HG03175 (cell line): ENCODE results near the gene RABGAP1L.
A peak's percentile ranks its signal among the peaks of the same experiment; 100 is the strongest.
"Not testable (repeated sequence)": the region's sequence is repeated elsewhere in the genome, so short reads cannot be mapped to it uniquely, and the experiment has no call there.

Source experiments
- ATAC-seq: cut with Tn5 transposase; IDR thresholded peaks from one replicate; pipeline ENCODE4 v1.9.1; 2021; ENCODE audit warnings: mild to moderate bottlenecking, moderate library complexity; ENCODE audit not compliant: unreplicated experiment

RABGAP1L gene

DNA sequence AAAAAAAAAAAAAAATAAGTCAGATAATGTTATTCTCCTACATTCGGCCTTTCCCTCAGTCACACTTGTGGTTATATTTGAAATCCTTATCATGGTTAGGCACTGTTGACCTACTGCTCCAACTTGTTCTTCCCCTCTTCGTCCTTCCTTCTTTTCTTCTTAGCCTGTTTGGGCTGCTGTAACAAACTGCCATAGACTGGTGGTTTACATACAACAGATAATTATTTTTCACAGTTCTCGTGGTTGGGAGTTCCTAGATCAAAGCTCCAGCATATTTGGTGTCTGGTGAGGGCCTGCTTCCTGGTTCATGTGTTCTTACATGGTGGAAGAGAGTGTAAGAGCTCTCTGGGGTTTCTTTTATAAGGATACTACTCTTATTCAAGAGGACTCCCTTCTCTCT lies 73.4 kb downstream of the RABGAP1L start:
- no peak for ATAC-seq

DNA sequence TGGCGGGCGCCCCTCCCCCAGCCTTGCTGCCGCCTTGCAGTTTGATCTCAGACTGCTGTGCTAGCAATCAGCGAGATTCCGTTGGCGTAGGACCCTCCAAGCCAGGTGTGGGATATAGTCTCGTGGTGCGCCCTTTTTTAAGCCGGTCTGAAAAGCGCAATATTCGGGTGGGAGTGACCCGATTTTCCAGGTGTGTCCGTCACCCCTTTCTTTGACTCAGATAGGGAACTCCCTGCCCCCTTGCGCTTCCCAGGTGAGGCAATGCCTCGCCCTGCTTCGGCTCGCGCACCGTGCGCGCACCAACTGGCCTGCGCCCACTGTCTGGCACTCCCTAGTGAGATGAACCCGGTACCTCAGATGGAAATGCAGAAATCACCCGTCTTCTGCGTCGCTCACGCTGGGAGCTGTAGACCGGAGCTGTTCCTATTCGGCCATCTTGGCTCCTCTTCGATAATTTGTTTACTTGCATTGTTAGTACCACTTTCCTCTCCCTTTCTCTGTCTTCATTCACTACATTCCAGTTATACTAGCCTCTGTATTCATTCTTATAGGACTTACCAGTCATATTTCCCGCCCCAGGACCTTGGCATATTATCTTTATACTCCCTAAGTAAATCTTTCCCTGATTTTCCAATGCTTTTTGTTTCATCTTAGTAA lies 79.7 kb downstream of the RABGAP1L start:
- not testable (repeated sequence) for ATAC-seq

DNA sequence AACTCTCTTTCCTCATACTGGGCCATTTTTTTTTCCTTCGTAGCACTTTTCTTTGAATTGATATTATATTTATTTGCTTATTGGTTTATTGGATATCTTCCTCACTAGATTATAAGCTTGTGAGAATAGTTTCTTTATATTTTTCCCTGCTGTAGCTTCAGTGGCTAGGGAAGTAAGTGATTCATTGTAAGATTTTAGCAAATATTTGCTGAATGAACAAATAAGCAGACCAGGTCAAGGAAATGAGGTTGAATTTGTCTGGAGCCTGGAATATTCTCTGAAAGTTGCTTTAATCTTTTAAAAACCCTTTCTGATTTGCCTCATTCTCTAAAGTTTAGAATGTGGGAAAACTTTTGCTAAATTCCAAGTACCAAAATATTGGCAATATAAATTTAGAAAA lies 80.2 kb downstream of the RABGAP1L start:
- ATAC-seq, result no peak

DNA sequence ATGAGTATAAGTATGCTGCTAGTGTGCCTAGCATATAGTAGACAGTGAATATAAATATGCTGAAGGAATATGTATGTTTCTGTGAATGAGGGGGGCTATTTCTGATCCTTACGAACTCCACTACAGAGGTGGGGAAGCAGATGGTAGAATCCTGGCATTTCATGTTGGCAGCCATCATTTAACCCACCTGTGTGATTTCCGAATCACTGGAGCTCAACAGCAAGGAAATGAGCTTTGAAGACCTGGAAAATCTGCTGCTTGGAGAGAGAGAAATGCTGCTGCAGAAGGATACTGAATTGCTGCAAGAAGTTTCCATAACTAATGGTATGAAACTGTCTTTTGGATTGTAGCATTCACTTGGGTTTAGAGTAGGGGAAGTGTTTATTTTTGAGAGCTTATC lies 83.5 kb downstream of the RABGAP1L start:
- ATAC-seq, result no peak

DNA sequence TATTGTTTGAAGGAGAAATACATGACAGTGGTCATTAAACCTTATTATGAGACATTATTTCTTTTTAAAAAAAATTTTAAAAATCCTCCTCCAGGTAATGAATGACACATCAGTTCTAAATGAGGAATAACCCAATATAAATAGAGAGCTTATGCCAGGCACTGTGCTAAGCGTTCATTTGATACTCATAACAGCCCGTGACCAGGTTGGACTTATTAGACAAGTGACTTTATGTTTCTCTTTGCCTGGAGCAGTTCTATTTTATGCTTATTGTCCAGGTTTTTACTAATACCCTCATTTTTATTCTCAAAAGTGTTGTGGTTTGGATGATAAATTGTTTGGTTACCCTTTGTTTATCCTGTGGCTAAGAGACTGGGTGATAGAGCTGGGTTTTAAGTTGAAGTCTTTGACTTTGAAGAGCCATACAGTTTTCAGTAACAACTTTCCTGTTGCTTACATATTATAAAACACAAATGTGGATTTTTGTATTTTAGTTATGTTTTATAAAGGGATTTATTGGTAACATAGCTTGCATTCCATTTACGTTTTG lies 84.2 kb downstream of the RABGAP1L start:
- no peak for ATAC-seq

DNA sequence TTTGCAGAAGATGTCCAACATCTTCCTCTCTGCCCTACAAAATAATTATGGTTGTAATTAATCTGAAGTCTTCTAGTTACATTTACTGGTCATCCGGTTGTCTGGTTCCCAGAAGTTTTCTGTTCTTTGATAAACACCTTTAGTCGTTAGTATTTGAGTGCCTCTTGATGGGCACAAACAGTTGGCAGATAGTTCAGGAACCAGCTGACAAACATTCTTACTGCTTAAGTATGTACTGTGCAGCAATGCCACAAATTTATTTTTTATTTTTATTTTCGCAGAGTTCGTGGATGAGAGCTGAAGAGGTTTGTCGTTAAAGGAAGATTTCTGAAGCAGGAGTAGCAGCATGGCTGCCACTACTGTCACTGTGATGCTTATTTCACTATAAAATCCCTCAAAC lies 84.7 kb downstream of the RABGAP1L start:
- no peak for ATAC-seq

DNA sequence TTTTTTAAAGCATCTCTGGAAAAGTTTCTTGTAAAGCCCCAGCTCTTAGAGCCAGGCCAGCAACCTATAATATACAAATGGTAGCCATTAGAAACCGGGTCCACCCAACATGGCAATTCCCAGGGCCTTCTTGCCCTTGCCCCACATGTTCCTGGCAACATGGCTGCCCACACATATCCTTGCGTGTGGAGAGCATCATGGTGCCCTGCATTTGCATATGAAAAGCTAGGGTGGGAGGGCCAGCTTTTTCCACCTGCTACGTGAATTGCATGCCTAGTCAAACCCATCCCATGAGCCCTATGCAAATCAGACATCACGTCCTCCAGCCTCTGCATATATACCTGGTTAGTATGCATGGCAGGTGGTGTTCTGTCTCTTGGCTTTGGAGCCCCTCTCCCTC lies 88.2 kb downstream of the RABGAP1L start:
- no peak for ATAC-seq

DNA sequence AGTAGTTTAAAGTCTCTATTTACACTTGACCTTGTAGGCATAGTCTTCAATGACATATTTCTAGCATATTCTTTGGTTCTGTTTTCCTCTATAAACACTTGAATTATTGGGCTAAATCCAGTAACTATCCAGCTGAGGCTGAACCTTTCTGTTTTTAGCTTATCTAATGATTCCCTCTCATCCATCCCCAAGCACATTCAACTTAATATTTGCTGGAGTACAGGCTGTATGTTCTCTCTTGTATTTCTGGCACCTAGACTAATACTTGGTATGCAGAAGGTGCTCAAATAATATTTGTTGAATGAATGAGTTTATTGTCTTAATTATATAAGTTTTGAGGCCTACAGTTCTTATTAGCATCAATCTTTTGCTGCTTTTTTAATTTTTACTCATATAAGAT lies 88.7 kb downstream of the RABGAP1L start:
- no peak for ATAC-seq

DNA sequence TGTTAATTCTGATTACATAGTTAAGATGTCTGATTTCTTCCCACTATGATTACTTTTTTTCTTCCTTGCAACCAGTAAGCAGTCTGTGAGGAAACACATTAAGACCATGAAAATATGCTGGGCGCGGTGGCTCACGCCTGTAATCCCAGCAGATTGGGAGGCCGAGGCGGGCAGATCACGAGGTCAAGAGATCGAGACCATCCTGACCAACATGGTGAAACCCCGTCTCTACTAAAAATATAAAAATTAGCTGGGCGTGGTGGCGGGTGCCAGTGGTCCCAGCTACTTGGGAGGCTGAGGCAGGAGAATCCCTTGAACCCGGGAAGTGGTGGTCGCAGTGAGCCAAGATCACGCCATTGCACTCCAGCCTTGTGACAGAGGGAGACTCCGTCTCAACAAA lies 97.1 kb downstream of the RABGAP1L start:
- ATAC-seq, result not testable (repeated sequence)

DNA sequence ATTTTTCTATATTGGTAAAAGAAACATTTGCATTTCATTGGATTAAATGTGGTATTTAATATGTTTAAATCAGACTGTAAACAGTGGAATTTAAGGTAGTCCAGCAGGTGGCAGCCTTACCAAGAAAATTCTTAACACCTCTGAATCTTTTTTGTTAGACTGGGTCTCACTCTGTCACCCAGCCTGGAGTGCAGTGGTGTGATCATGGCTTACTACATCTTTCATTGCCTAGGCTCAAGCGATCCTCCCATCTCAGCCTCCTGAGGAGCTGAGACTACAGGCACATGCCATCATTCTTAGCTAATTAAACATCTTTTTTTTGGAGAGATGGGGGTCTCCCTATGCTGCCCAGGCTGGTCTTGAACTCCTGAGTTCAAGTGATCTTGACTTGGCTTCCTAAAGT lies 98.8 kb downstream of the RABGAP1L start:
- no peak for ATAC-seq

DNA sequence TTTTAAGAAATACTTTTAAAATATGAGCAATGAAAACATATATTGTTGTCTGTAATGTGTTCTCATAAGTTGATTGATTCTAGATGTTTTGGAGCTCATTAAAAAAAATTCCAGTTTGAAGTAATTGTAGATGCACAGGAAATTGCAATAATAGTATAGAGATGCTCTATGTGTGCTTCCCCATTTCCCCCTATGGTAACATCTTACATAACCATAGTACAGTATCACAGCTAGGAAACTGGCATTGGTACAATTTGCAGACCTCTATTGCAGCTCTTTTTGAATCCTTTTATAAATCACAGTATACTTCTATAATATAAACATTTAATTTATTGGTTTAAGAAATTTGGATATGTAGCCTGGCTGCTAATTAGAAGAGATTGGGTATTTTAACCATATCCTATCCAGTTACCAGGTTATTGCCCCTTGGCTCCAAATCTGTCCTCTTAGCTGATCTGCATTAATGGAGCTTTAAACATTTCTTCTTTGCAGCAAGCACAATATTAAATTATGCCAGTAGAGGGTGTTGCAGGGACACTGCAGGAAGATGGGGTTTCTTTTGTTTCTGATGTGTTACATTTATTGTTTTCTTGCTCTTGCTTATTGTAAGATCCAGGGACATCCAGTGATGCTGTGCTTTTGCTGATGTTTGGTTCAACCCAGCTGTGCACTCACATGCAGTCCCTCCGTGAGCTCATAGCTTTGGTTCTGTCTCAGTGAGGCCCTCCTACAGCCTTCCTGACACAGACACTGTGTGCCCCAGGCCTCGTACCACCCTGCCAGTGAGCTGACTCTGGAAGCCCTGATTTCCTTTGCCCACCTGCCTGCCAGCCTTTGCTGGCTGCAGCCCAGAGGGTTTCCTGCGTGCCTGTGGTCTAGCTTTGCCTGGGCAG lies 103.3 kb downstream of the RABGAP1L start:
- no peak for ATAC-seq

DNA sequence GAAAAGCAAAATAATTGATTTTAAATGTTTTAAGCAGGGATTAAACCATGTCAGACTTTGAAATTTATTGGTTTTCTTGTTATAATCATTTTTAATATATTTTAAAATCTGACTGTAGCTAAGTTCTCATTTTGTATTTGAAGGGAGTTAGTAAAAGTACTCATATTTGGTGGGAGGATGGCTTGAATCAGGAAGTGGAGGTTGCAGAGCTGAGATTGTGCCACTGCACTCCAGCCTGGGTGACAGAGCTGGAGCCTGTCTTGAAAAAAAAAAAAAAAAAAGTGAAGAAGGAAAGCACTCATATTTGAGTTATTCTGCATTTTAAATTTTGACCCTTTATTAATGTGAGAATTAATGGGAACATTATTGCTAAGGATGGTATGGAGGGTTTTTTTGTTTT lies 106.0 kb downstream of the RABGAP1L start:
- ATAC-seq, result no peak

DNA sequence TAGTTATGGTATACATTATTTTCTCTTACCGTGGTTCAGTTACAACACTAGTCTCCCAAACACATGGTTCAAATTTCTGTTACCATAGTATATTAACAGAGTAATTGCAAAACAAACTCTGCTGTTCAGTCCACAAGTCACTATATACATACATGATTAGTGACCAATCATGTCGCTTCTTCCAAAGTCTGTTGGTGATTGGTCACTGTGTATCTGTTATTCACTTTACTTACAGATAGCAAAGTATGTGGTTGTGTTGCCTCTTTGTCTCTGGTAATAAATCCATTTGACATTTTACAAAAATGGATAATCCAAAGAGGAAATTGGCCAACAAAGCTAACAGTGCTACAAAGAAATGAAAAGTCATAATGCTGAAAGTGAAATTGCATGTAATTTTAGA lies 107.2 kb downstream of the RABGAP1L start:
- ATAC-seq, result no peak

DNA sequence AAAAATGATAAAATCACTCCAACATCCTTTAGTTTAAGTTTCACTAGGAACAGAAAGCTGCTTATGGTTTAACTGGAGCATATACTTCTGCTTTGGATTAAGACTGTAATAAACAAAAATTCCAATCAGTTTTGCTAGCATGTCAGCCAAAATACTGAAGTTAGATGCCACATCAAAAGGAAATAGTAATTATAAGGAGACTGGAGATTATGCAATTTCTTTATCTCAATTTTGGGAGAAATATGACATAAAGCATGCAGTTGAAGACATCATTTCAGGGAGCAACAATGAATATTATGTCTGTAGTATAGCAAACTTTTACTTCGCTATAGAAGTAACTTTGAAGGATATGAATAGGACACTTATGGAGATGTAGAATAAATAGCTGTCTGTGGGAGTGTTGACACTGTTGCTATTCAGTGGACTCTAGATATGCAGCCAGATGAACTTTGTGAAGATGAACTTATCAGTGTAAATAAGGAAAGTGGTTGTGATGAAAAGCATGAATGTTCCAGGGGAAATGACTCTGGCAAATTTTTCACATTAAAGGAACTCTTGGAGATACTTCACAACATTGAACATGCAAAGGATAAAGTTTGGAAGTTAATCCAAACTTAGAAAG lies 107.8 kb downstream of the RABGAP1L start:
- ATAC-seq, result no peak

DNA sequence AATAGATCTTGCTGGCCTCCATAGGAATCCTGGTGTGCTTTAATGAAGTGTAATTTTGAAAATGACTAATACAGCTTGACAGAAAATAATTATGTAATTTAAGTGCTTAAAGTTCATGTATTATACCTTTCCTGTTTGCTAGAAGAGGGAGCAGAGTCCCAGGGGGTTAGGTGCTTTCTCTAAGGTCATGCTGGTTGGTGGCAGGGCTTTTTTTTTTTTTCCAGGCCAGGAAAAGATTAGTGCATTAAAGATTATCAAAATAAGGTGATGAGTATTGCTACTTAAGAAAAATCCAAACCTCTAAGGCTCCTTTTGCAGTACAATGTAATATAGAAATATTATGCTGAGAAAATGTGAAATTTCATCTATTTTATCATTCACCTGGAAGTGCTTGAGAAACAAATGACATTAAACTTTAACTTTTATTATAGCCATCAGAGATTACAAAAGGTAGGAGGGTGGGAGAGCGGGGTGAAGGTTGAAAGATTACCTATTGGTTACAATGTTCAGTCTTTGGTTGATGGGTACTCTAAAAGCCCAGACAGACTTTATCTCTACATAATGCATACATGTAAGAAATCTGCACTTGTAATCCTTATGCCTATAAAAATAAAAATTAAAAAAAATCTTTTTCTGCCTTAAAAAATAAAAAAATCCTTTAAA lies 110.8 kb downstream of the RABGAP1L start:
- no peak for ATAC-seq

DNA sequence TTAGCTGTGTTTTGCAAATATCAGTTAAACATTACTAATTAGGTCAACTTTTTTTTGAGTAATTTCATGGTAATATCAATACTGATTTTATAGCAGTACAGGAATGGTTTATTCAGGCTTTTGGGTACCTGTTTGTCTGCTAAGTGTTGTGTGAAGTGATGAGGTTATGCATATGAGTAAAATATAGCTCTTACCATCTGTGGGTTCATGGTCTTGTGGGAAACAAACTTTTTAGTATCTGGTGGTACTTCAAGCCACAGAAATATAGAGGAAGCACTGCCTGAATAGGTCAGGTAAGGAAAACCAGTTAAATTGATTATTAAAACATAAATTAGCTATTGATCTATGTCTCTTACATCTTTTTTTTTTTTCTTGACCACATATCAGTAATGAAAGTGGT lies 113.9 kb downstream of the RABGAP1L start:
- ATAC-seq, result no peak

DNA sequence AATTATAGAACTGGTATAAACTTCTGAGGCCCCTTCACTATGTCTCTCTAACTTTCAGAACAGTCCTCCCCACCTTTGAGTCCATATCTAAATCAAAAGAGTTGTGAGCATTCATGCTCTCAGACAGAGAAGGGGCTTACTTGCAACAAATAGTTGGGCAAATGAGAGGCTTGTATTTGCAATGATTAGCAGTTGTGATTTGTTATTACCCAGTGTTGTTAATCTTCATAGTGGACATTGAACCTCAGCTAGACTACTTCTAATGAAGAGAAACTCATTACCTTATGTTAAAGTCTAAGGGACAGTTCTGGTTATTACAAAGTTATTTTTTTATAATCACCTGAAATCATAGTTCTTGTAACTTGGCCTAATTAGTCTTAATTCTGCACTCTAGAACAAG lies 114.5 kb downstream of the RABGAP1L start:
- no peak for ATAC-seq

DNA sequence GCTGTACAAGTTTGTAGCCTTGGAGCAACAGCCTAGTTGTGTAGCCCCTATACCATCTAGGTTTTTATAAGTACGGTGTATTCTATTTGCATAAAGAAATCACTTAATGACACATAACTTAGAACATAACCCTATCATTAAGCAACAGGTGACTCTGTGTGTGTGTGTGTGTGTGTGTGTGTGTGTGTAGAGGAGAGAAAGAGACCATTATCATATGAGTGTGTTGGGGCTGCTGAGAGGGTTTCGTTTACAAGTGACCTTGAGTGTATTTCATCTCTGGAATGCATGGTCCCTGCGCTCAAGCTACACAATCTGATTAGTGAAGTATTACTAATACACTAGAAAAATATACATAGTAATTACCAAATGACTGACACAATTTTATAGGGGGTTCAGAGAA lies 115.1 kb downstream of the RABGAP1L start:
- no peak for ATAC-seq

DNA sequence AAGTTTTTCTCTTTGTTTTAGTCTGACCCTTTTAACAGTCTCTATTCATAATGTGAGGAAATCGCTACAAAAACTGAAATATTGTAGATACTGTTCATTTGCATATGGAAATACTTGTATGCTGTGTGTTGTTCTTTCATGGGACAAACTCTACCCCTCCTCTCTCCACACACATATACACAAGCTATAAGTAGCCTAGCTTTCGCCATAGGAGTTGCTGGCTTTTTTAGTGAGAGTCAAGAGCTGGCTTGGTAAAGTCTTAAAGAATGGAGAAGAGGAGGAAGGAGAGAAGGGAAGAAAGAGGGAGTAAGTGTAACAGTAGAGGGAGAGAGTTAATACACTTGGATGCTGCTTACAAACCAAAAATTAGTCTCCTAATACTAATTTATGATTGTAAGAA lies 115.6 kb downstream of the RABGAP1L start:
- no peak for ATAC-seq

DNA sequence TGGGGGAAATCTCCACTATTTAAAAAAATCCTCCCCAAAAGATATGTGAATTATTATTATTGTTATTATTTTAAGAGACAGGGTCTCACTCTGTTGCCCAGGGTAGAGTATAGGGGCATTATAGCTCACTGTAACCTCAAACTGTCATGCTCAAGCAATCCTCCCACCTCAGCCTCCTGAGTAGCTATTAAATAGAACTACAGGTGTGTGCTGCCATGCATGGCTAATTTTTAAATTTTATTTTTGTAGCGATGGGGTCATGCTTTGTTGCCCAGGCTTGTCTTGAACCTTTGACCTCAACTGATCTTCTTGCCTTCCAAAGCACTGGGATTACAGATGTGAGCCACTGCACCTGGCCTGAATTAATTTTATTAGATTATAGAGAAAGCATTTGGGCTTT lies 116.8 kb downstream of the RABGAP1L start:
- ATAC-seq, result peak; percentile 63

DNA sequence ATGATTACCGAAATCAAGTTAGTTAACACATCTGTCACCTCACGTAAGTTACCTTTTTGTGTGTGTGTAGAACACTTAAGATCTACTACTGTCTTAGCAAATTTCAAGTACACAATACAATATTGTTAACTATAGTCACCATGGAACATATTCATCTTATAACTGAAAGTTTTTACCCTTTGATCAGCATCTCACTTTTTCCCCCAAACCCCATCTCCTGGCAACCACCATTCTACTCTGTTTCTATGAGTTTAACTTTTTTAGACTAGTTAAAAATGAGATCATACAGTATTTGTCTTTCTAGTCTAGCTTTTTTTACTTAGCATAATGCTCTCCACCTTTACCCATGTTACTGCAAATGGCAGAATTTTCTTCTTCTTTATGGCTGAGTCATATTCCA lies 124.7 kb downstream of the RABGAP1L start:
- no peak for ATAC-seq
